K562 (cell line): Measurements from ENCODE around the gene DOCK8. TPM values are rescaled to one million over a fixed set of nuclear protein-coding genes. Genes with fewer than 3 reads are reported as not detected.

ENCODE experiments used
- ATAC-seq: fragments of 200-7000 bp; cut with Tn5 transposase; 3 replicates; pipeline ENCODE4 v1.9.1; 2020; ENCODE audit warnings: moderate library complexity
- BruUV-seq: library from RNA; stranded (reverse); fragments of 400-500 nt; replicated peaks from 2 replicates; lab custom pipeline; 2021; lab: Mats Ljungman, UMichigan
- CTCF ChIA-PET: fragments of 300-600 bp; formaldehyde crosslinking; extraction: SDS; loops from one replicate; lab custom pipeline; 2021; ENCODE audit warnings: low intra/inter-chr PET ratio; lab: Yijun Ruan, JAX
- POLR2A ChIA-PET: fragments of 300-600, 350-650 bp; sonication (Branson Sonifier 250); formaldehyde crosslinking; extraction: SDS; loops from one replicate; lab custom pipeline; 2021; ENCODE audit warnings: antibody characterized with exemption, inconsistent platforms; lab: Yijun Ruan, JAX
- DNase-seq, 4 experiments: peaks; one replicate each; pipeline versions ENCODE4 v3.0.0 to v3.0.0-alpha.2; 2011 to 2018; ENCODE audit warnings: low spot score in 3 of 4, mixed read lengths in 3 of 4; ENCODE audit errors: extremely low read depth in 1 of 4
- FAIRE-seq: peaks from 2 replicates; lab custom pipeline; 2011; peaks lifted over from hg19 to GRCh38; lab: Jason Lieb, UNC
- H2AFZ ChIP-seq: 2 replicates; pipeline ENCODE4 v1.6.0; 2011; ENCODE audit warnings: low read depth, low read length, control low read depth, inconsistent platforms
- H3K27ac ChIP-seq: fragments of 200-600 bp; 3 replicates; pipeline ENCODE4 v1.8.0; 2011; ENCODE audit warnings: low read depth, mild to moderate bottlenecking, control low read depth, inconsistent platforms, low read length, moderate library complexity, mixed read lengths; ENCODE audit errors: extremely low read depth
- H3K27me3 ChIP-seq, 2 experiments: fragments of 300-600 bp in 1 of 2; 2 replicates in 1 of 2; 3 replicates in 1 of 2; pipeline versions ENCODE4 v1.6.0 to v1.8.0; 2011; ENCODE audit warnings: inconsistent platforms in 2 of 2, low read length in 2 of 2, mild to moderate bottlenecking in 1 of 2, mixed read lengths in 1 of 2, moderate library complexity in 1 of 2; ENCODE audit not compliant: control insufficient read depth in 2 of 2, insufficient read depth in 2 of 2
- H3K36me3 ChIP-seq: fragments of 300-600 bp; 3 replicates; pipeline ENCODE4 v1.8.0; 2011; ENCODE audit warnings: mild to moderate bottlenecking, low read length, inconsistent platforms; ENCODE audit not compliant: control insufficient read depth, insufficient read depth
- H3K4me1 ChIP-seq, 2 experiments: fragments of 200-600 bp in 1 of 2; replicated peaks in 1 of 2; 2 replicates in 1 of 2; 3 replicates in 1 of 2; pipeline versions ENCODE4 v1.5.1 to v1.8.0; 2011; ENCODE audit warnings: inconsistent platforms in 2 of 2, low read length in 2 of 2, mild to moderate bottlenecking in 1 of 2, mixed read lengths in 1 of 2, moderate library complexity in 1 of 2; ENCODE audit not compliant: control insufficient read depth in 2 of 2, insufficient read depth in 2 of 2
- H3K4me2 ChIP-seq: 2 replicates; pipeline ENCODE4 v1.6.1; 2011; ENCODE audit warnings: low read length, control low read depth, inconsistent platforms, mixed read lengths; ENCODE audit not compliant: insufficient read depth
- H3K4me3 ChIP-seq: fragments of 200-600 bp; sonication (generic), shearing (Covaris generic); 2 replicates; pipeline ENCODE4 v1.5.1; 2016; ENCODE audit warnings: control low read depth, inconsistent platforms
- H3K79me2 ChIP-seq: fragments of 200-600 bp; 3 replicates; pipeline ENCODE4 v1.8.0; 2011; ENCODE audit warnings: low read length, inconsistent platforms; ENCODE audit not compliant: control insufficient read depth, insufficient read depth
- H3K9ac ChIP-seq, 2 experiments: 2 replicates each; pipeline versions ENCODE4 v1.6.0 to v1.6.1; 2011; ENCODE audit warnings: low read depth in 2 of 2, low read length in 2 of 2, control low read depth in 1 of 2, inconsistent platforms in 1 of 2, mild to moderate bottlenecking in 1 of 2, mixed read lengths in 1 of 2; ENCODE audit not compliant: insufficient read depth in 1 of 2
- H3K9me1 ChIP-seq: one replicate; pipeline ENCODE4 v1.6.0; 2011; ENCODE audit warnings: inconsistent platforms, mild to moderate bottlenecking, low read length, moderate library complexity; ENCODE audit not compliant: control insufficient read depth, insufficient read depth
- H3K9me3 ChIP-seq: replicated peaks from 2 replicates; pipeline ENCODE4 v1.5.1; 2011; ENCODE audit warnings: low read depth, low read length, inconsistent platforms; ENCODE audit not compliant: control insufficient read depth, insufficient read depth
- H4K20me1 ChIP-seq: replicated peaks from 2 replicates; pipeline ENCODE4 v1.6.1; 2011; ENCODE audit warnings: low read length, inconsistent platforms, mixed read lengths; ENCODE audit not compliant: control insufficient read depth, insufficient read depth
- MGA ChIP-seq: fragments of 450-650 bp; IDR thresholded peaks from 2 replicates; pipeline ENCODE4 v1.6.1; 2016; ENCODE audit warnings: mild to moderate bottlenecking, moderate library complexity
- ZNF197 ChIP-seq: fragments of 200-800 bp; sonication (Bioruptor generic); IDR thresholded peaks from 2 replicates; pipeline ENCODE4 v1.6.1; 2016; ENCODE audit warnings: low read depth, missing genetic modification characterization, missing compliant biosample characterization
- WGBS: fragments of 100-300 bp; shearing (Covaris generic); methylation state at CpG from one replicate; pipeline ENCODE4 v1.1.6; 2016; ENCODE audit warnings: low coverage, mixed read lengths; ENCODE audit not compliant: insufficient coverage; ENCODE audit errors: missing lambda C conversion rate; 5-methylcytosine and 5-hydroxymethylcytosine counted together
- in situ Hi-C: fragments of 300-500 bp; cut with MboI; formaldehyde crosslinking; loops from 4 replicates; pipeline ENCODE4 v1.15.0; 2018; ENCODE audit warnings: inconsistent platforms, mixed read lengths
- intact Hi-C: fragments of 100-400 bp; cut with micrococcal nuclease; formaldehyde crosslinking; loops from 2 replicates; pipeline ENCODE4 v1.14.2; 2022
- polyA plus RNA-seq, 8 experiments: library from polyadenylated mRNA; depleted of rRNA in 4 of 8; stranded (reverse) in 5 of 8; unstranded in 3 of 8; fragments of >200 nt; fragmentation: Nextera tagmentation in 2 of 8; fragmentation: Illumina TruSeq in 1 of 8; extraction: Ambion mirVana in 2 of 8; extraction: Trizol in 1 of 8; gene quantifications; 2 replicates each; pipeline versions ENCODE4 v1.2.1 to v1.2.3, GENCODE V29; 2011 to 2014; ENCODE audit warnings: inconsistent platforms in 1 of 8, missing spikeins in 1 of 8
- total RNA-seq, 7 experiments: library from RNA; depleted of rRNA in 6 of 7; stranded (reverse); fragments of >200 nt in 6 of 7; fragmentation: Illumina TruSeq in 2 of 7; extraction: Trizol in 2 of 7; gene quantifications; 2 replicates each; pipeline versions ENCODE4 v1.2.1 to v1.2.3, GENCODE V29; 2011 to 2021; ENCODE audit warnings: low replicate concordance in 1 of 7

DOCK8 gene
- total and polyA plus RNA-seq, 9 of the 15 experiments (the other 6 are each of a cell fraction or from before 2014, with no cell fraction given): 14.4 to 53.8 (median 25.1) TPM

GRCh38 chr9:462606-463005 is 247.9 kb downstream of the DOCK8 start:
- Histone ChIP-seq H3K4me3 (no peak overlapping the region), H4K20me1 (no peaks in the 10 kb centered on the region), H3K4me2 (no peak overlapping the region), H3K9ac (no peak overlapping the region), H3K9me3 (no peaks in the 10 kb centered on the region), H3K79me2 (no peaks in the 10 kb centered on the region), H2AFZ (no peak overlapping the region), H3K36me3 (peaks cover 21% of the 10 kb centered on the region; the same call in 1 of the 3 replicates), H3K27ac (no peak overlapping the region), H3K9me1 (no peaks in the 10 kb centered on the region), H3K4me1 (no peaks in the 10 kb centered on the region), H3K27me3 (no peaks in the 10 kb centered on the region)
- BruUV-seq: no TSS peak
- no peak for DNase-seq
- in situ Hi-C loops (no loop called here), intact Hi-C loops (no loop called here)
- CTCF ChIA-PET: no interaction called here
- POLR2A ChIA-PET: interaction anchor here (0.6 kb wide), 1 partner anchor 182 kb away, joined by 3 read pairs; no protein-coding TSS in a partner anchor
- no peak for ATAC-seq
- WGBS: 89% methylated on average over 1 of the region's 1 CpG
- no peak for FAIRE-seq
- TF ChIP-seq ZNF197: no peak
- no peak for TF ChIP-seq MGA
